ENCODE data around the gene LARGE1. TPM values are rescaled to one million over a fixed set of nuclear protein-coding genes. Genes with fewer than 3 reads are reported as not detected.

The LARGE1 gene
- total and polyA plus RNA-seq, 3 experiments from 2014 or later, result 0.07 to 0.27 (median 0.18) TPM

- Histone ChIP-seq H3K27ac (ENCODE audit: low read depth, low read length) (no peak overlapping the region), H3K36me3 (ENCODE audit: insufficient read depth, low read length) (no peaks in the 10 kb centered on the region), H3K9me3 (ENCODE audit: low read length) (no peaks in the 10 kb centered on the region), H3K4me1 (ENCODE audit: insufficient read depth, low read length) (no peaks in the 10 kb centered on the region), H3K27me3 (ENCODE audit: insufficient read depth, low read length, poor library complexity, severe bottlenecking) (no peaks in the 10 kb centered on the region), H3K4me3 (ENCODE audit: low read length) (no peak overlapping the region)
- Mint-ChIP-seq H3K4me3 (peak overlapping the region in 1 of 7 donors; percentile 20), H3K4me1 (no peaks in the 10 kb centered on the region), H3K36me3 (peaks cover 0 to 4% (median 0%) of the 10 kb centered on the region in 3 donors), H3K27me3 (peaks cover 0 to 2% of the 10 kb centered on the region in 2 donors), H3K27ac (no peak overlapping the region), H3K9me3 (peaks cover 0 to 20% (median 16%) of the 10 kb centered on the region in 5 donors)
- no peak for DNase-seq
- ChIA-PET POLR2A (no interaction called here), CTCF (no interaction called here)
Measured at GRCh38 chr22:33418484-33418883, 501.8 kb downstream of the LARGE1 start.

- no peaks in the 10 kb centered on the region for H3K4me1 ChIP-seq (ENCODE audit: insufficient read depth, low read length)
Measured at GRCh38 chr22:33415401-33415800, 504.9 kb downstream of the LARGE1 start.

GRCh38 chr22:33409079-33409478, 511.2 kb downstream of the LARGE1 start:
- H3K27ac ChIP-seq (ENCODE audit: low read depth, low read length), result no peak overlapping the region
- H3K9me3 Mint-ChIP-seq, result peaks cover 0 to 12% (median 2%) of the 10 kb centered on the region in 5 donors
- H3K4me1 Mint-ChIP-seq, result no peaks in the 10 kb centered on the region
- no peak overlapping the region for H3K27ac Mint-ChIP-seq
- no peaks in the 10 kb centered on the region for H3K36me3 ChIP-seq (ENCODE audit: insufficient read depth, low read length)
- no peak for DNase-seq
- no peak overlapping the region for H3K4me3 ChIP-seq (ENCODE audit: low read length)
- H3K4me3 Mint-ChIP-seq, result no peak overlapping the region
- ChIA-PET POLR2A (no interaction called here), CTCF (no interaction called here)
- no peaks in the 10 kb centered on the region for H3K4me1 ChIP-seq (ENCODE audit: insufficient read depth, low read length)
- no peaks in the 10 kb centered on the region for H3K9me3 ChIP-seq (ENCODE audit: low read length)
- peaks cover 0 to 3% of the 10 kb centered on the region in 2 donors for H3K27me3 Mint-ChIP-seq
- H3K27me3 ChIP-seq (ENCODE audit: insufficient read depth, low read length, poor library complexity, severe bottlenecking), result no peaks in the 10 kb centered on the region
- no peaks in the 10 kb centered on the region for H3K36me3 Mint-ChIP-seq

More at GRCh38 chr22:33415401-33415800, 504.9 kb downstream of the LARGE1 start:
- H3K4me1 Mint-ChIP-seq, result no peaks in the 10 kb centered on the region
- no peak overlapping the region for H3K27ac Mint-ChIP-seq
- no peak for DNase-seq
- peaks cover 0 to 5% of the 10 kb centered on the region in 2 donors for H3K27me3 Mint-ChIP-seq
- no peaks in the 10 kb centered on the region for H3K9me3 ChIP-seq (ENCODE audit: low read length)
- H3K4me3 ChIP-seq (ENCODE audit: low read length), result no peak overlapping the region
- no peak overlapping the region for H3K27ac ChIP-seq (ENCODE audit: low read depth, low read length)
- no peaks in the 10 kb centered on the region for H3K36me3 ChIP-seq (ENCODE audit: insufficient read depth, low read length)
- H3K27me3 ChIP-seq (ENCODE audit: insufficient read depth, low read length, poor library complexity, severe bottlenecking), result no peaks in the 10 kb centered on the region
- no peak overlapping the region for H3K4me3 Mint-ChIP-seq
- H3K36me3 Mint-ChIP-seq, result peaks cover 0 to 2% (median 0%) of the 10 kb centered on the region in 3 donors
- ChIA-PET POLR2A (no interaction called here), CTCF (no interaction called here)
- peaks cover 0 to 20% (median 16%) of the 10 kb centered on the region in 5 donors for H3K9me3 Mint-ChIP-seq

GRCh38 chr22:33405194-33405593, 515.1 kb downstream of the LARGE1 start:
- POLR2A ChIA-PET, result no interaction called here
- Mint-ChIP-seq H3K4me1 (no peaks in the 10 kb centered on the region), H3K36me3 (peaks cover 0 to 2% (median 0%) of the 10 kb centered on the region in 3 donors), H3K9me3 (peaks cover 0 to 12% (median 5%) of the 10 kb centered on the region in 5 donors), H3K4me3 (no peak overlapping the region), H3K27me3 (no peaks in the 10 kb centered on the region), H3K27ac (no peak overlapping the region)
- Histone ChIP-seq H3K36me3 (ENCODE audit: insufficient read depth, low read length) (no peaks in the 10 kb centered on the region), H3K27ac (ENCODE audit: low read depth, low read length) (no peak overlapping the region), H3K9me3 (ENCODE audit: low read length) (no peaks in the 10 kb centered on the region), H3K4me1 (ENCODE audit: insufficient read depth, low read length) (no peaks in the 10 kb centered on the region), H3K4me3 (ENCODE audit: low read length) (no peak overlapping the region), H3K27me3 (ENCODE audit: insufficient read depth, low read length, poor library complexity, severe bottlenecking) (no peaks in the 10 kb centered on the region)
- no peak for DNase-seq
- CTCF ChIA-PET, result no interaction called here

- ChIA-PET CTCF (no interaction called here), POLR2A (no interaction called here)
- peaks cover 0 to 2% (median 0%) of the 10 kb centered on the region in 3 donors for H3K36me3 Mint-ChIP-seq
- no peaks in the 10 kb centered on the region for H3K27me3 ChIP-seq (ENCODE audit: insufficient read depth, low read length, poor library complexity, severe bottlenecking)
- H3K36me3 ChIP-seq (ENCODE audit: insufficient read depth, low read length), result no peaks in the 10 kb centered on the region
- H3K9me3 Mint-ChIP-seq, result peaks cover 0 to 13% (median 5%) of the 10 kb centered on the region in 5 donors
- no peaks in the 10 kb centered on the region for H3K4me1 ChIP-seq (ENCODE audit: insufficient read depth, low read length)
- no peaks in the 10 kb centered on the region for H3K27me3 Mint-ChIP-seq
- DNase-seq, result no peak
- no peaks in the 10 kb centered on the region for H3K9me3 ChIP-seq (ENCODE audit: low read length)
- H3K4me3 ChIP-seq (ENCODE audit: low read length), result no peak overlapping the region
- H3K27ac ChIP-seq (ENCODE audit: low read depth, low read length), result no peak overlapping the region
- no peaks in the 10 kb centered on the region for H3K4me1 Mint-ChIP-seq
- H3K4me3 Mint-ChIP-seq, result no peak overlapping the region
- no peak overlapping the region for H3K27ac Mint-ChIP-seq
Measured at GRCh38 chr22:33404723-33405122, 515.6 kb downstream of the LARGE1 start.

- H3K4me3 ChIP-seq (ENCODE audit: low read length), result no peak overlapping the region
- no peaks in the 10 kb centered on the region for H3K27me3 ChIP-seq (ENCODE audit: insufficient read depth, low read length, poor library complexity, severe bottlenecking)
- no peak overlapping the region for H3K27ac ChIP-seq (ENCODE audit: low read depth, low read length)
- no peaks in the 10 kb centered on the region for H3K4me1 ChIP-seq (ENCODE audit: insufficient read depth, low read length)
- H3K4me3 Mint-ChIP-seq, result no peak overlapping the region
- H3K36me3 Mint-ChIP-seq, result peaks cover 0 to 2% (median 0%) of the 10 kb centered on the region in 3 donors
- H3K27me3 Mint-ChIP-seq, result no peaks in the 10 kb centered on the region
- H3K4me1 Mint-ChIP-seq, result no peaks in the 10 kb centered on the region
- POLR2A ChIA-PET, result no interaction called here
- CTCF ChIA-PET, result no interaction called here
- H3K9me3 Mint-ChIP-seq, result peaks cover 0 to 9% (median 6%) of the 10 kb centered on the region in 5 donors
- no peak overlapping the region for H3K27ac Mint-ChIP-seq
- no peak for DNase-seq
- H3K36me3 ChIP-seq (ENCODE audit: insufficient read depth, low read length), result no peaks in the 10 kb centered on the region
- no peaks in the 10 kb centered on the region for H3K9me3 ChIP-seq (ENCODE audit: low read length)
Measured at GRCh38 chr22:33402325-33402724, 518.0 kb downstream of the LARGE1 start.

- peaks cover 0 to 2% (median 0%) of the 10 kb centered on the region in 3 donors for H3K36me3 Mint-ChIP-seq
- H3K4me3 ChIP-seq (ENCODE audit: low read length), result no peak overlapping the region
- no peak overlapping the region for H3K27ac Mint-ChIP-seq
- POLR2A ChIA-PET, result no interaction called here
- no peaks in the 10 kb centered on the region for H3K4me1 Mint-ChIP-seq
- H3K9me3 ChIP-seq (ENCODE audit: low read length), result no peaks in the 10 kb centered on the region
- no peak overlapping the region for H3K4me3 Mint-ChIP-seq
- no peaks in the 10 kb centered on the region for H3K27me3 ChIP-seq (ENCODE audit: insufficient read depth, low read length, poor library complexity, severe bottlenecking)
- CTCF ChIA-PET, result no interaction called here
- no peaks in the 10 kb centered on the region for H3K36me3 ChIP-seq (ENCODE audit: insufficient read depth, low read length)
- no peak overlapping the region for H3K27ac ChIP-seq (ENCODE audit: low read depth, low read length)
- no peak for DNase-seq
- H3K27me3 Mint-ChIP-seq, result no peaks in the 10 kb centered on the region
- H3K4me1 ChIP-seq (ENCODE audit: insufficient read depth, low read length), result no peaks in the 10 kb centered on the region
- peaks cover 3 to 8% (median 4%) of the 10 kb centered on the region in 5 donors for H3K9me3 Mint-ChIP-seq
Measured at GRCh38 chr22:33401291-33401690, 519.0 kb downstream of the LARGE1 start.

GRCh38 chr22:33400891-33401290, 519.4 kb downstream of the LARGE1 start:
- DNase-seq, result no peak
- no peaks in the 10 kb centered on the region for H3K27me3 ChIP-seq (ENCODE audit: insufficient read depth, low read length, poor library complexity, severe bottlenecking)
- Mint-ChIP-seq H3K4me1 (no peaks in the 10 kb centered on the region), H3K27me3 (no peaks in the 10 kb centered on the region), H3K36me3 (peaks cover 0 to 2% (median 0%) of the 10 kb centered on the region in 3 donors), H3K4me3 (no peak overlapping the region), H3K27ac (no peak overlapping the region), H3K9me3 (peaks cover 3 to 8% (median 5%) of the 10 kb centered on the region in 5 donors)
- POLR2A ChIA-PET, result no interaction called here
- H3K9me3 ChIP-seq (ENCODE audit: low read length), result no peaks in the 10 kb centered on the region
- no peak overlapping the region for H3K4me3 ChIP-seq (ENCODE audit: low read length)
- CTCF ChIA-PET, result no interaction called here
- H3K36me3 ChIP-seq (ENCODE audit: insufficient read depth, low read length), result no peaks in the 10 kb centered on the region
- no peaks in the 10 kb centered on the region for H3K4me1 ChIP-seq (ENCODE audit: insufficient read depth, low read length)
- no peak overlapping the region for H3K27ac ChIP-seq (ENCODE audit: low read depth, low read length)

Measured in CD8-positive, alpha-beta memory T cell (primary cell).